GM15510 (cell line): ENCODE measurements around the gene SRSF7.

Experiments used
- POLR2A ChIP-seq: IDR thresholded peaks from 3 replicates; pipeline ENCODE4 v1.6.1; 2011; ENCODE audit warnings: borderline replicate concordance; ENCODE audit not compliant: insufficient read length; ENCODE audit errors: extremely low read depth

The SRSF7 gene

GRCh38 chr2:38743672-38744398 is 7.3 kb downstream of the SRSF7 start:
- no peak for TF ChIP-seq POLR2A

- TF ChIP-seq POLR2A, result no peak
Measured at GRCh38 chr2:38742797-38743559, 8.2 kb downstream of the SRSF7 start.

- TF ChIP-seq POLR2A, result no peak
Measured at GRCh38 chr2:38740851-38741731, 10.1 kb downstream of the SRSF7 start.

DNA sequence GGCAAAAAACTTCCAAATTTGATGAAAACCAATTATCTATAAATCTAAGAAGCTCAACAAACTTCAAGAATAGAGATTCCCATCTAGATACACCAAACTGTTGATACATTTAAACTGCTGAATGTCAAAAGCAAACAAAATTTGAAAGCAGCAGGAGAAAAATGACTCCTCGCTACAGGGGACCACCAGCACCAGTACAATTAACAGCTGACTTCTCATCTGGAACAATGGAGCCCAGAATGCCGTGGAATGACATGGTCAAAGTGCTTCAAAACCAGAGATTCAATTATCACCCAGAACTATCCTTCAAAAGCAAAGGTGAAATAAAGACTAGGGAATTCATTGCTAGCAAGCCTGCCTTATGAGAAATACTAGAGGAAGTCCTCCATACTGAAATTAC is 11.6 kb downstream of the SRSF7 start:
- no peak for TF ChIP-seq POLR2A

GRCh38 chr2:38737925-38738324 is 13.2 kb downstream of the SRSF7 start:
- no peak for TF ChIP-seq POLR2A

GRCh38 chr2:38735999-38736320 is 15.2 kb downstream of the SRSF7 start:
- TF ChIP-seq POLR2A, result no peak

GRCh38 chr2:38734299-38735058 is 16.7 kb downstream of the SRSF7 start:
- TF ChIP-seq POLR2A, result no peak

DNA sequence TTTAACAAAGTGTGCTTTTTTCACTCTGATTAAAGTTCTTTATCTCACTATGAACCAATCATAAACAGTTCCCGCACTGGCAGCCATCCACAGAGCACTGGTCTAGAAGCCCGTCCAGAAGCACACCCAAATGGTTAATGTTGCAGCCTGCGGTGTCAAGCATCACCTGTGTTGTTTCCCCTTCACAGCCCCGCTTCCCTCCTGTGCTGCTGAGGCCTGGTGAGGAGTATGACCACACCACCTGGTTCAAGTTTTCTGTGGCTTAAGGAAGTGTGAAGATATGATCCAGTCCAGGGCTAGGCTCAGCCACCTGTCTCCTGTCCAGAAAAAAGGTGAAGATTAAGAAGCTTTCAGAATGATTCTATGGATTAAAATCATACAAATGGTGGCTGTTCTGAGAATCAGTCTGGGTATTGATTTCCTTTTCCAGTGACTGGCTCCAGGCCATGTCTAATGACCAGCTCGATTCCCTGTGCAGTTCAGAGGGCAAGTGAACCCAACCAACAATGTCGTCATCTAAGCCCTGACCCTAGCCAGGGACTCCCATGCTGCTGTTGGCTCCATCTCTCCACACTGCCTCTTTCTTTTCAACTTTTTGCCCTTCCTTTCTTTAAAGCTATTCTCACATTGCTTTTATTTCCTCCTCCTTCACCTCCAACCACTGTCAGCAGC is 17.7 kb downstream of the SRSF7 start:
- no peak for TF ChIP-seq POLR2A

DNA sequence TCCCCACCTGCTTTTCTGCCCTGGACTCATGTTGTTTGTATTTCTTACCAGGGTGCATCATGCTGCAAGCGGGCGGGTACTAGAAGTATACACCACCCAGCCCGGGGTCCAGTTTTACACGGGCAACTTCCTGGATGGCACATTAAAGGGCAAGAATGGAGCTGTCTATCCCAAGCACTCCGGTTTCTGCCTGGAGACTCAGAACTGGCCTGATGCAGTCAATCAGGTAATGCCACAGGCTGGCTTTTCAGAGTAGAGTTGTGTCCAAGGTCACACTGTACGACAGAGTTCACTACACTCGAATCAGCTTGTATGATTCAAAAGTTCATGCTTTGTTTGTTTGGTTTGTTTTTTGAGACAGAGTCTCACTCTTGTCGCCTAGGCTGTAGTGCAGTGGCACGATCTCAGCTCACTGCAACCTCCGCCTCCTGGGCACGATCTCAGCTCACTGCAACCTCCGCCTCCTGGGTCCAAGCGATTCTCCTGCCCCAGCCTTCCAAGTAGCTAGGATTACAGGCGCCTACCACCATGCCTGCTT is 19.4 kb downstream of the SRSF7 start:
- TF ChIP-seq POLR2A, result no peak

DNA sequence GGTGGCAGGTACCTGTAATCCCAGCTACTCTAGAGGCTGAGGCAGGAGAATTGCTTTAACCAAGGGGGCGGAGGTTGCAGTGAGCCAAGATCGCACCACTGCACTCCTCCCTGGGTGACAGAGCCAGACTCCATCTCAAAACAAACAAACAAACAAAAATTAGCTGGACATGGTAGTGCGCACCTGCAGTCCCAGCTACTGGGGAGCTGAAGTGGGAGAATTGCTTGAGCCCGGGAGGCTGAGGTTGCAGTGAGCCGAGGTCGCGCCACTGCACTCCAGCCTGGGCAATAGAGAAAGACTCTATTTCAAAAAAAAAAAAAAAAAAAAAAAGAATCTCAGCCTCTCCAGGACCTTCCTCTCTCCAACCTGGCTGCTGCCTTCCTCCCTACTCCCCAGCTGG is 20.1 kb downstream of the SRSF7 start:
- no peak for TF ChIP-seq POLR2A

DNA sequence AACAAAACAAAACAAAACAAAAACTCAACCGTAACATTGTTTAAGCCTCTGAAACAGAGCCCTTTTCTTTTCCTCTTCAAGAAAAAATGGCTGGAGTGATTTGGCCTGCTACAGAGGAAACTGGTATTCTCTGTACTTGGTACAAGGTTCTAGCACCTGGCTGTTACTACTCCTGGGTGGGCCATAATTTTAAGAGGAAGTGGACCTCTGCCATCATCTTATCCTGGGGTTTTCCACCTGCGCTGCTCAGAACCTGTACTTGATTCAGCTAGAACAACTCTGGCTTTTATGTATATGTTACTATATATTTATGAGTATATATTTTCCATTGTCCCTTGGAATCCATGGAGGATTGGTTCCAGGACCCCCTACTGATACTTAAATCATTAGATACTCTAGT is 22.5 kb downstream of the SRSF7 start:
- TF ChIP-seq POLR2A, result no peak

- TF ChIP-seq POLR2A, result no peak
Measured at GRCh38 chr2:38727661-38728060, 23.5 kb downstream of the SRSF7 start.

- no peak for TF ChIP-seq POLR2A
Measured at GRCh38 chr2:38723173-38723572, 28.0 kb downstream of the SRSF7 start.

- TF ChIP-seq POLR2A, result no peak
Measured at GRCh38 chr2:38722271-38723061, 28.7 kb downstream of the SRSF7 start.
